ENCODE results near the gene HOGA1.

DNA sequence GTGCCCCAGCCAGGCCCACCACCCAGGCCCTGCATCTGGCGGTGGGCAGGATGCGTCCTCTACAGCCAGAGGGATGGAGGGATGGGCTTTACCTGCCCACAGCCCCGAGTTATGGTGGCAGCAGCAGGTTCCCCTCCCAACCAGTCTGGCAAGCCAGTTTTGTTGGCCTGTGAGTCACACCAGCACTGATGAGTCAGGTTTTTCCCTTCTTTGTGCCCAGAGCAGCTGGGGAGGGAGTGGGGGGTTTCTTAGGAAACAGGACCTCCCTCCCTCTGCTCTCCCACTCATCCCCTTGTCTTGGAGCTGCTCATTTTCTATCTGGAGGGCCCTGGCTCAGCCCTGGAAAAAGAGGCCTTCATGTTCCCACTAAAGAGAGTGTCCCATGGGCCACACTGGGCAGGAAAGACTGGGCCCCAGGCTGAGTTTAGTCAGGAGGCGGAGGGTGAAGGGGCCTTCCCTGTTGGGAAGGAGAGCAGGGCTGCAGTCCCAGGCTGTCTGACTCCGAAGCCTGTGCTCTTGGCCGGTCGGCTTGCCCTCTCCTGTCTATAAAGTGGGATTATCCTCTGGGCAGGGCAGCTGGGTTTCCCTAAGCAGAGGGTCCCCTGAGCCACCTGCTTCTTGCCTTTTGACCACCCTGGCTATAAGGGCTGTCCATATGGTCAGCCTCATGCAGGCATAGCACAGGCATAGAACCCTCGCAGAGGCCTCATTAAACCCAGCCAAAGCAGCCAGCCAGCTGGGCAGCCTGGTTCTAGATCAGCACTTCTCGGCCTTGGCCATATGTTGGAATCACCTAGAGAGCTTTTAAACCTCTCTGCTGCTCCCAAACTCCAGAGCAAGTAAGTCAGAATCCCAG lies 41.8 kb upstream of the HOGA1 start:
- no peak for TF ChIP-seq POLR2A (IDR thresholded peaks at IDR 0.05)
- TF ChIP-seq, protein P1, sequence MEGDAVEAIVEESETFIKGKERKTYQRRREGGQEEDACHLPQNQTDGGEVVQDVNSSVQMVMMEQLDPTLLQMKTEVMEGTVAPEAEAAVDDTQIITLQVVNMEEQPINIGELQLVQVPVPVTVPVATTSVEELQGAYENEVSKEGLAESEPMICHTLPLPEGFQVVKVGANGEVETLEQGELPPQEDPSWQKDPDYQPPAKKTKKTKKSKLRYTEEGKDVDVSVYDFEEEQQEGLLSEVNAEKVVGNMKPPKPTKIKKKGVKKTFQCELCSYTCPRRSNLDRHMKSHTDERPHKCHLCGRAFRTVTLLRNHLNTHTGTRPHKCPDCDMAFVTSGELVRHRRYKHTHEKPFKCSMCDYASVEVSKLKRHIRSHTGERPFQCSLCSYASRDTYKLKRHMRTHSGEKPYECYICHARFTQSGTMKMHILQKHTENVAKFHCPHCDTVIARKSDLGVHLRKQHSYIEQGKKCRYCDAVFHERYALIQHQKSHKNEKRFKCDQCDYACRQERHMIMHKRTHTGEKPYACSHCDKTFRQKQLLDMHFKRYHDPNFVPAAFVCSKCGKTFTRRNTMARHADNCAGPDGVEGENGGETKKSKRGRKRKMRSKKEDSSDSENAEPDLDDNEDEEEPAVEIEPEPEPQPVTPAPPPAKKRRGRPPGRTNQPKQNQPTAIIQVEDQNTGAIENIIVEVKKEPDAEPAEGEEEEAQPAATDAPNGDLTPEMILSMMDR (IDR thresholded peaks at IDR 0.05): no peak
